WTC11 (cell line): Measurements from ENCODE around the gene ARL15. TPM values are rescaled to one million over a fixed set of nuclear protein-coding genes. Genes with fewer than 3 reads are reported as not detected.

Experiments
- ATAC-seq: fragments of 200-7000 bp; cut with Tn5 transposase; 2 replicates; pipeline ENCODE4 v1.10.0; 2021; ENCODE audit warnings: mild to moderate bottlenecking, moderate library complexity
- CTCF ChIA-PET: fragments of 300-600 bp; sonication (Branson Sonifier 250); formaldehyde crosslinking; loops from one replicate; lab custom pipeline; 2021; ENCODE audit warnings: antibody characterized with exemption; lab: Charles Lee
- POLR2A ChIA-PET: fragments of 350-600 bp; sonication (Branson Sonifier 250); formaldehyde crosslinking; loops from one replicate; lab custom pipeline; 2021; ENCODE audit warnings: antibody characterized with exemption; lab: Charles Lee
- DNase-seq: peaks from one replicate; pipeline ENCODE4 v3.0.0; 2021; ENCODE audit warnings: low spot score
- H3K27ac Mint-ChIP-seq: 2 replicates; pipeline ENCODE4 v1.8.0; 2021; ENCODE audit warnings: mixed read lengths
- H3K27me3 Mint-ChIP-seq: 2 replicates; pipeline ENCODE4 v1.8.0; 2021; ENCODE audit warnings: low read depth, mild to moderate bottlenecking, moderate library complexity, mixed read lengths
- H3K36me3 Mint-ChIP-seq: 2 replicates; pipeline ENCODE4 v1.8.0; 2021; ENCODE audit warnings: mixed read lengths
- H3K4me1 Mint-ChIP-seq: 2 replicates; pipeline ENCODE4 v1.8.0; 2022; ENCODE audit warnings: mixed read lengths
- H3K4me3 Mint-ChIP-seq: 2 replicates; pipeline ENCODE4 v1.8.0; 2021; ENCODE audit warnings: mild to moderate bottlenecking, moderate library complexity, mixed read lengths
- H3K9me3 Mint-ChIP-seq: 2 replicates; pipeline ENCODE4 v1.8.0; 2021; ENCODE audit warnings: mixed read lengths
- CTCF ChIP-seq: fragments of 200-600 bp; IDR thresholded peaks from 2 replicates; pipeline ENCODE4 v1.8.0; 2022; ENCODE audit warnings: antibody characterized with exemption
- E2F5 ChIP-seq: sonication (generic); formaldehyde crosslinking; IDR thresholded peaks from 2 replicates; pipeline ENCODE4 v1.8.1; 2022; ENCODE audit warnings: mild to moderate bottlenecking, moderate library complexity, missing genetic modification reagents
- HMGA2 ChIP-seq: fragments of 250-450 bp; sonication (Bioruptor Pico); IDR thresholded peaks from 2 replicates; pipeline ENCODE4 v1.4.0; 2021; ENCODE audit warnings: mild to moderate bottlenecking, moderate library complexity
- OVOL2 ChIP-seq: fragments of 250-450 bp; sonication (Bioruptor Pico); IDR thresholded peaks from 2 replicates; pipeline ENCODE4 v1.9.0; 2021; ENCODE audit warnings: mild to moderate bottlenecking, borderline replicate concordance
- TEAD1 ChIP-seq: sonication (generic); formaldehyde crosslinking; IDR thresholded peaks from 2 replicates; pipeline ENCODE4 v1.8.0; 2022; ENCODE audit warnings: mild to moderate bottlenecking, missing genetic modification reagents
- ZBTB21 ChIP-seq: sonication (generic); formaldehyde crosslinking; IDR thresholded peaks from 2 replicates; pipeline ENCODE4 v1.8.1; 2023; ENCODE audit warnings: mild to moderate bottlenecking, missing genetic modification reagents, borderline replicate concordance
- ZNF232 ChIP-seq: sonication (generic); formaldehyde crosslinking; IDR thresholded peaks from 2 replicates; pipeline ENCODE4 v1.8.0; 2022; ENCODE audit warnings: mild to moderate bottlenecking, missing genetic modification reagents
- ZNF396 ChIP-seq: fragments of 250-450 bp; sonication (Bioruptor Pico); IDR thresholded peaks from 2 replicates; pipeline ENCODE4 v1.8.0; 2021; ENCODE audit warnings: mild to moderate bottlenecking, moderate library complexity, borderline replicate concordance
- total RNA-seq: library from RNA; stranded (reverse); gene quantifications from 3 replicates; pipeline ENCODE4 v1.2.3, GENCODE V29; 2021
- TF ChIP-seq, protein P1 (sequence below): sonication (generic); formaldehyde crosslinking; IDR thresholded peaks from 2 replicates; pipeline ENCODE4 v1.8.0; 2023; ENCODE audit warnings: missing genetic modification reagents, mild to moderate bottlenecking, borderline replicate concordance
- TF ChIP-seq, protein P2 (sequence below): sonication (generic); formaldehyde crosslinking; IDR thresholded peaks from 2 replicates; pipeline ENCODE4 v1.8.1; 2022; ENCODE audit warnings: missing genetic modification reagents, borderline replicate concordance
- TF ChIP-seq, protein P3 (sequence below): sonication (generic); formaldehyde crosslinking; conservative IDR thresholded peaks from 2 replicates; pipeline ENCODE4 v1.8.1; 2023; ENCODE audit warnings: mild to moderate bottlenecking, low read depth, missing genetic modification reagents, moderate library complexity
- TF ChIP-seq, protein P4 (sequence below): fragments of 250-450 bp; sonication (Bioruptor Pico); IDR thresholded peaks from 2 replicates; pipeline ENCODE4 v1.9.0; 2021; ENCODE audit warnings: mild to moderate bottlenecking
- TF ChIP-seq, protein P5 (sequence below): sonication (generic); formaldehyde crosslinking; IDR thresholded peaks from 2 replicates; pipeline ENCODE4 v1.8.1; 2023; ENCODE audit warnings: mild to moderate bottlenecking, moderate library complexity, missing genetic modification reagents

Gene ARL15
- total RNA-seq, 1 experiment from 2014 or later, result 20.1 TPM

- H3K9me3 Mint-ChIP-seq, result no peaks in the 10 kb centered on the region
- ATAC-seq, result no peak
- H3K4me3 Mint-ChIP-seq, result no peak overlapping the region
- DNase-seq, result no peak
- ChIA-PET POLR2A (no interaction called here), CTCF (no interaction called here)
- TF ChIP-seq, protein P1, sequence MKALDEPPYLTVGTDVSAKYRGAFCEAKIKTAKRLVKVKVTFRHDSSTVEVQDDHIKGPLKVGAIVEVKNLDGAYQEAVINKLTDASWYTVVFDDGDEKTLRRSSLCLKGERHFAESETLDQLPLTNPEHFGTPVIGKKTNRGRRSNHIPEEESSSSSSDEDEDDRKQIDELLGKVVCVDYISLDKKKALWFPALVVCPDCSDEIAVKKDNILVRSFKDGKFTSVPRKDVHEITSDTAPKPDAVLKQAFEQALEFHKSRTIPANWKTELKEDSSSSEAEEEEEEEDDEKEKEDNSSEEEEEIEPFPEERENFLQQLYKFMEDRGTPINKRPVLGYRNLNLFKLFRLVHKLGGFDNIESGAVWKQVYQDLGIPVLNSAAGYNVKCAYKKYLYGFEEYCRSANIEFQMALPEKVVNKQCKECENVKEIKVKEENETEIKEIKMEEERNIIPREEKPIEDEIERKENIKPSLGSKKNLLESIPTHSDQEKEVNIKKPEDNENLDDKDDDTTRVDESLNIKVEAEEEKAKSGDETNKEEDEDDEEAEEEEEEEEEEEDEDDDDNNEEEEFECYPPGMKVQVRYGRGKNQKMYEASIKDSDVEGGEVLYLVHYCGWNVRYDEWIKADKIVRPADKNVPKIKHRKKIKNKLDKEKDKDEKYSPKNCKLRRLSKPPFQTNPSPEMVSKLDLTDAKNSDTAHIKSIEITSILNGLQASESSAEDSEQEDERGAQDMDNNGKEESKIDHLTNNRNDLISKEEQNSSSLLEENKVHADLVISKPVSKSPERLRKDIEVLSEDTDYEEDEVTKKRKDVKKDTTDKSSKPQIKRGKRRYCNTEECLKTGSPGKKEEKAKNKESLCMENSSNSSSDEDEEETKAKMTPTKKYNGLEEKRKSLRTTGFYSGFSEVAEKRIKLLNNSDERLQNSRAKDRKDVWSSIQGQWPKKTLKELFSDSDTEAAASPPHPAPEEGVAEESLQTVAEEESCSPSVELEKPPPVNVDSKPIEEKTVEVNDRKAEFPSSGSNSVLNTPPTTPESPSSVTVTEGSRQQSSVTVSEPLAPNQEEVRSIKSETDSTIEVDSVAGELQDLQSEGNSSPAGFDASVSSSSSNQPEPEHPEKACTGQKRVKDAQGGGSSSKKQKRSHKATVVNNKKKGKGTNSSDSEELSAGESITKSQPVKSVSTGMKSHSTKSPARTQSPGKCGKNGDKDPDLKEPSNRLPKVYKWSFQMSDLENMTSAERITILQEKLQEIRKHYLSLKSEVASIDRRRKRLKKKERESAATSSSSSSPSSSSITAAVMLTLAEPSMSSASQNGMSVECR (CRISPR knock-in tag), result no peak
- TF ChIP-seq ZNF232 (CRISPR knock-in tag) (no peak), E2F5 (CRISPR knock-in tag) (no peak), ZBTB21 (CRISPR knock-in tag) (no peak)
- TF ChIP-seq, protein P2, sequence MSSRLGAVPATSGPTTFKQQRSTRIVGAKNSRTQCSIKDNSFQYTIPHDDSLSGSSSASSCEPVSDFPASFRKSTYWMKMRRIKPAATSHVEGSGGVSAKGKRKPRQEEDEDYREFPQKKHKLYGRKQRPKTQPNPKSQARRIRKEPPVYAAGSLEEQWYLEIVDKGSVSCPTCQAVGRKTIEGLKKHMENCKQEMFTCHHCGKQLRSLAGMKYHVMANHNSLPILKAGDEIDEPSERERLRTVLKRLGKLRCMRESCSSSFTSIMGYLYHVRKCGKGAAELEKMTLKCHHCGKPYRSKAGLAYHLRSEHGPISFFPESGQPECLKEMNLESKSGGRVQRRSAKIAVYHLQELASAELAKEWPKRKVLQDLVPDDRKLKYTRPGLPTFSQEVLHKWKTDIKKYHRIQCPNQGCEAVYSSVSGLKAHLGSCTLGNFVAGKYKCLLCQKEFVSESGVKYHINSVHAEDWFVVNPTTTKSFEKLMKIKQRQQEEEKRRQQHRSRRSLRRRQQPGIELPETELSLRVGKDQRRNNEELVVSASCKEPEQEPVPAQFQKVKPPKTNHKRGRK (CRISPR knock-in tag), result no peak
- no peaks in the 10 kb centered on the region for H3K36me3 Mint-ChIP-seq
- peaks cover 70% of the 10 kb centered on the region for H3K4me1 Mint-ChIP-seq
- H3K27ac Mint-ChIP-seq, result peak overlapping the region; percentile 82
- no peaks in the 10 kb centered on the region for H3K27me3 Mint-ChIP-seq
Observed at GRCh38 chr5:53884417-53884816, 426.0 kb downstream of the ARL15 start.

DNA sequence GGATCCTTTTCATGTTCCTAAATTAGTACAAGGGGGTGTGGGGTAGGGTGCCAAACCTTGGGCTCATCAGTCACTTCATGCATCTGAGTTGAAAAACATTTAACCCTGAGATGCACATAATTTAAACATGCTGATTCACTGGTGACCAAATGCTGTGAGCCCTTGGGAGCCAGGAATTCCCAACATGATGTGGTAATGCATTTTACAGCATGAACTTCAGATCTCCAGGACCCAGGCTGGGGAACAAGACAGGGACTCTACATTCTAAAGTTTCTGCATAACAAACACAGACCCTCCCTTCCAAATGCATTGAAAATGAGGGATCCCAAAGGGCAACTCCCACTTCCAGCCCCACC is 427.7 kb downstream of the ARL15 start:
- peak; percentile 80 for ATAC-seq
- POLR2A ChIA-PET, result no interaction called here
- DNase-seq, result peak; percentile 23
- Mint-ChIP-seq H3K9me3 (no peaks in the 10 kb centered on the region), H3K4me3 (no peak overlapping the region), H3K27ac (peak overlapping the region; percentile 76), H3K4me1 (peaks cover 68% of the 10 kb centered on the region), H3K36me3 (no peaks in the 10 kb centered on the region), H3K27me3 (no peaks in the 10 kb centered on the region)
- CTCF ChIA-PET, result no interaction called here
- TF ChIP-seq, protein P3, sequence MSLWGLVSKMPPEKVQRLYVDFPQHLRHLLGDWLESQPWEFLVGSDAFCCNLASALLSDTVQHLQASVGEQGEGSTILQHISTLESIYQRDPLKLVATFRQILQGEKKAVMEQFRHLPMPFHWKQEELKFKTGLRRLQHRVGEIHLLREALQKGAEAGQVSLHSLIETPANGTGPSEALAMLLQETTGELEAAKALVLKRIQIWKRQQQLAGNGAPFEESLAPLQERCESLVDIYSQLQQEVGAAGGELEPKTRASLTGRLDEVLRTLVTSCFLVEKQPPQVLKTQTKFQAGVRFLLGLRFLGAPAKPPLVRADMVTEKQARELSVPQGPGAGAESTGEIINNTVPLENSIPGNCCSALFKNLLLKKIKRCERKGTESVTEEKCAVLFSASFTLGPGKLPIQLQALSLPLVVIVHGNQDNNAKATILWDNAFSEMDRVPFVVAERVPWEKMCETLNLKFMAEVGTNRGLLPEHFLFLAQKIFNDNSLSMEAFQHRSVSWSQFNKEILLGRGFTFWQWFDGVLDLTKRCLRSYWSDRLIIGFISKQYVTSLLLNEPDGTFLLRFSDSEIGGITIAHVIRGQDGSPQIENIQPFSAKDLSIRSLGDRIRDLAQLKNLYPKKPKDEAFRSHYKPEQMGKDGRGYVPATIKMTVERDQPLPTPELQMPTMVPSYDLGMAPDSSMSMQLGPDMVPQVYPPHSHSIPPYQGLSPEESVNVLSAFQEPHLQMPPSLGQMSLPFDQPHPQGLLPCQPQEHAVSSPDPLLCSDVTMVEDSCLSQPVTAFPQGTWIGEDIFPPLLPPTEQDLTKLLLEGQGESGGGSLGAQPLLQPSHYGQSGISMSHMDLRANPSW (CRISPR knock-in tag), result no peak
- TF ChIP-seq, protein P4, sequence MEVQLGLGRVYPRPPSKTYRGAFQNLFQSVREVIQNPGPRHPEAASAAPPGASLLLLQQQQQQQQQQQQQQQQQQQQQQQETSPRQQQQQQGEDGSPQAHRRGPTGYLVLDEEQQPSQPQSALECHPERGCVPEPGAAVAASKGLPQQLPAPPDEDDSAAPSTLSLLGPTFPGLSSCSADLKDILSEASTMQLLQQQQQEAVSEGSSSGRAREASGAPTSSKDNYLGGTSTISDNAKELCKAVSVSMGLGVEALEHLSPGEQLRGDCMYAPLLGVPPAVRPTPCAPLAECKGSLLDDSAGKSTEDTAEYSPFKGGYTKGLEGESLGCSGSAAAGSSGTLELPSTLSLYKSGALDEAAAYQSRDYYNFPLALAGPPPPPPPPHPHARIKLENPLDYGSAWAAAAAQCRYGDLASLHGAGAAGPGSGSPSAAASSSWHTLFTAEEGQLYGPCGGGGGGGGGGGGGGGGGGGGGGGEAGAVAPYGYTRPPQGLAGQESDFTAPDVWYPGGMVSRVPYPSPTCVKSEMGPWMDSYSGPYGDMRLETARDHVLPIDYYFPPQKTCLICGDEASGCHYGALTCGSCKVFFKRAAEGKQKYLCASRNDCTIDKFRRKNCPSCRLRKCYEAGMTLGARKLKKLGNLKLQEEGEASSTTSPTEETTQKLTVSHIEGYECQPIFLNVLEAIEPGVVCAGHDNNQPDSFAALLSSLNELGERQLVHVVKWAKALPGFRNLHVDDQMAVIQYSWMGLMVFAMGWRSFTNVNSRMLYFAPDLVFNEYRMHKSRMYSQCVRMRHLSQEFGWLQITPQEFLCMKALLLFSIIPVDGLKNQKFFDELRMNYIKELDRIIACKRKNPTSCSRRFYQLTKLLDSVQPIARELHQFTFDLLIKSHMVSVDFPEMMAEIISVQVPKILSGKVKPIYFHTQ (CRISPR knock-in tag), result no peak
- TF ChIP-seq TEAD1 (CRISPR knock-in tag), result peak; percentile 51; the same call in 1 of the 2 replicates
- TF ChIP-seq OVOL2 (CRISPR knock-in tag), result no peak
- no peak for TF ChIP-seq HMGA2
- TF ChIP-seq, protein P5, sequence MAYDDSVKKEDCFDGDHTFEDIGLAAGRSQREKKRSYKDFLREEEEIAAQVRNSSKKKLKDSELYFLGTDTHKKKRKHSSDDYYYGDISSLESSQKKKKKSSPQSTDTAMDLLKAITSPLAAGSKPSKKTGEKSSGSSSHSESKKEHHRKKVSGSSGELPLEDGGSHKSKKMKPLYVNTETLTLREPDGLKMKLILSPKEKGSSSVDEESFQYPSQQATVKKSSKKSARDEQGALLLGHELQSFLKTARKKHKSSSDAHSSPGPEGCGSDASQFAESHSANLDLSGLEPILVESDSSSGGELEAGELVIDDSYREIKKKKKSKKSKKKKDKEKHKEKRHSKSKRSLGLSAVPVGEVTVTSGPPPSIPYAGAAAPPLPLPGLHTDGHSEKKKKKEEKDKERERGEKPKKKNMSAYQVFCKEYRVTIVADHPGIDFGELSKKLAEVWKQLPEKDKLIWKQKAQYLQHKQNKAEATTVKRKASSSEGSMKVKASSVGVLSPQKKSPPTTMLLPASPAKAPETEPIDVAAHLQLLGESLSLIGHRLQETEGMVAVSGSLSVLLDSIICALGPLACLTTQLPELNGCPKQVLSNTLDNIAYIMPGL (CRISPR knock-in tag), result no peak
- TF ChIP-seq CTCF, result no peak
- no peak for TF ChIP-seq ZNF396 (CRISPR knock-in tag)
